ENCODE results near the gene C6orf163. TPM values are rescaled to one million over a fixed set of nuclear protein-coding genes. Genes with fewer than 3 reads are reported as not detected.
"Not testable (repeated sequence)": the region's sequence is repeated elsewhere in the genome, so short reads cannot be mapped to it uniquely, and the experiment has no call there.

C6orf163 gene
- 2.1 TPM for total RNA-seq
- long read RNA-seq, partial matches to known transcripts, result 0 of 2 reads
- long read RNA-seq, other reads (novel, unspliced or antisense), result 2 of 2 reads

DNA sequence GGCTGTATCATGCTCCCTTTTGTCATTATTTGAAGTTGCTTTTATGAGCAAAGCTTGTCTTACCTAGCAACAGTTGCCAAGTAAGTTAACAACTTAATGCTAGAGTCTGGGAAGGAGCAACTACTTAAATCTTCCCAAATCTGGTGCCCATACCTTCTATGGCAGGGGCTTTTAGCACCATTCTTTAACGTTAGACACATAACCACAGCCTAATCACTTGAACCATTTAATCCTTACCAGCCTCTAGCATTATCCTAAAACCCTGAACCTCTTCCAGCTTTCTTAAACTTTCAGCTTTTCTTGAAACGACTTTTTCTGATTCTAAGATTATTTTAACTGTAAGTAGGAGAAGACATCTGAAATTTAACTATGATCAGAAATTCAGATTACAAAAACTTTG is at the start of gene C6orf163:
C6orf163 (plus strand) TSS at position 83 of the 400 bp plus-strand sequence; CDS start at position 370, 287 bp downstream.
- ATAC-seq, result no peak
- Histone ChIP-seq H3K9me3 (no peaks in the 10 kb centered on the region), H3K4me3 (no peak within 1 kb of the TSS), H3K27me3 (no peaks in the 10 kb centered on the region), H3K4me1 (no peaks in the 10 kb centered on the region), H3K27ac (no peak within 1 kb of the TSS), H3K36me3 (no peaks in the 10 kb centered on the region)
- TF ChIP-seq, protein P1, sequence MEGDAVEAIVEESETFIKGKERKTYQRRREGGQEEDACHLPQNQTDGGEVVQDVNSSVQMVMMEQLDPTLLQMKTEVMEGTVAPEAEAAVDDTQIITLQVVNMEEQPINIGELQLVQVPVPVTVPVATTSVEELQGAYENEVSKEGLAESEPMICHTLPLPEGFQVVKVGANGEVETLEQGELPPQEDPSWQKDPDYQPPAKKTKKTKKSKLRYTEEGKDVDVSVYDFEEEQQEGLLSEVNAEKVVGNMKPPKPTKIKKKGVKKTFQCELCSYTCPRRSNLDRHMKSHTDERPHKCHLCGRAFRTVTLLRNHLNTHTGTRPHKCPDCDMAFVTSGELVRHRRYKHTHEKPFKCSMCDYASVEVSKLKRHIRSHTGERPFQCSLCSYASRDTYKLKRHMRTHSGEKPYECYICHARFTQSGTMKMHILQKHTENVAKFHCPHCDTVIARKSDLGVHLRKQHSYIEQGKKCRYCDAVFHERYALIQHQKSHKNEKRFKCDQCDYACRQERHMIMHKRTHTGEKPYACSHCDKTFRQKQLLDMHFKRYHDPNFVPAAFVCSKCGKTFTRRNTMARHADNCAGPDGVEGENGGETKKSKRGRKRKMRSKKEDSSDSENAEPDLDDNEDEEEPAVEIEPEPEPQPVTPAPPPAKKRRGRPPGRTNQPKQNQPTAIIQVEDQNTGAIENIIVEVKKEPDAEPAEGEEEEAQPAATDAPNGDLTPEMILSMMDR (IDR thresholded peaks at IDR 0.05), result no peak
- intact Hi-C loops (cut with DNase I), result no loop called here
- DNase-seq, result no peak

DNA sequence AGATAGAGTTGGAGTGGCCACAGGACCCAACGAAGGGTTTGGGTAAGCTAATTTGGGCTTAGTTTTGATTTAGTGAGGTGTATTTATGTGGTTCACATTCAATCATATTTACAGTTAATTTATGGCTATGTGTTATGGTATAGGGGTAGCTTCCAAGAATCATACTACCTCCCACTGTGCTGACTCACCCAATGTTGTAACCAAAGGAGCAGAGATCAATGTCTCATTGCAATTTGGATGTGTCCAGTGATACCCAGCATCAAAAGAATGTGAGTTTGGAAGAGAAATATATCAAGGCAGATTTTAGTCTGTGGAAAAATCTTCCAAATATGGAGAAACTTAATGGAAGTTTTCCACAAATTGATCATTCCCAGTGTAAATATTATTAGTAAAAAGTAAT is 47.5 kb upstream of the C6orf163 start:
- no peaks in the 10 kb centered on the region for H3K27me3 ChIP-seq
- H3K36me3 ChIP-seq, result no peaks in the 10 kb centered on the region
- ATAC-seq (no peak), DNase-seq (no peak)
- intact Hi-C loops (cut with DNase I), result no loop called here
- no peaks in the 10 kb centered on the region for H3K9me3 ChIP-seq
- H3K4me1 ChIP-seq, result no peaks in the 10 kb centered on the region
- H3K27ac ChIP-seq, result no peak overlapping the region
- TF ChIP-seq, protein P1 (IDR thresholded peaks at IDR 0.05), result no peak
- no peak overlapping the region for H3K4me3 ChIP-seq

DNA sequence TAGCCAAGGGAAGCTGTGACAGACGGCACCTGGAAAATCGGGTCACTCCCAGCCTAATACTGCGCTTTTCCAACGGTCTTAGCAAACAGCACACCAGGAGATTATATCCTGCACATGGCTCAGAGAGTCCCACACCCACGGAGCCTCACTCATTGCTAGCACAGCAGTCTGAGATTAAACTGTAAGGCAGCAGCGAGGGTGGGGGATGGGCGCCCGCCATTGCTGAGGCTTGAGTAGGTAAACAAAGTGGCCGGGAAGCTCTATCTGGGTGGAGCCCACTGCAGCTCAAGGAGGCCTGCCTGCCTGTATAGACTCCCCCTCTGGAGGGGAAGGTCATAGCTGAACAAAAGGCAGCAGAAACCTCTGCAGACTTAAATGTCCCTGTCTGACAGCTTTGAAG is 43.3 kb upstream of the C6orf163 start:
- H3K9me3 ChIP-seq; DNase-seq; H3K4me3 ChIP-seq; ATAC-seq; H3K27me3 ChIP-seq; intact Hi-C loops (cut with DNase I); H3K27ac ChIP-seq; H3K4me1 ChIP-seq; H3K36me3 ChIP-seq: not testable (repeated sequence)

DNA sequence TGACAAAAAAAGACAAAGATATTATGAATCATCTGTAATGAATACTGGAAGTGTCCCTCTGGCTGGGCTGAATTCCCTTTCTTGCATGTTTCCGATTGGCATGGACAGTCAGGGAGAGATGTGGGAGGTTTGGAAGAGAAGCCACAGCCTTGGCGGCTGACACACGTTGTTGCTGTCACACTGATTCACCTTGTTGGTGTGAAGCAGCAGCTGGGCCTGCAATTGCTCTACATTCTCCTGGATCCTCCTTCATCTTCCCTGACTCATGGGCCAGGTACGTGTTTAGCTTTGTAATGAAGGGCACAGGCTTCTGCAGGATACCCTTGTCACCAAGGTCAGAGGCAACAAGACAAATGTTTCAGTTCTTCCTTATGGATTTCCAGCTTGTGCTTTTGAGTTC is 35.6 kb upstream of the C6orf163 start:
- ATAC-seq (no peak), DNase-seq (no peak)
- TF ChIP-seq, protein P1 (IDR thresholded peaks at IDR 0.05), result no peak
- intact Hi-C loops (cut with DNase I), result no loop called here
- no peaks in the 10 kb centered on the region for H3K27me3 ChIP-seq
- no peaks in the 10 kb centered on the region for H3K36me3 ChIP-seq
- no peak overlapping the region for H3K4me3 ChIP-seq
- no peak overlapping the region for H3K27ac ChIP-seq
- H3K9me3 ChIP-seq, result no peaks in the 10 kb centered on the region
- no peaks in the 10 kb centered on the region for H3K4me1 ChIP-seq

DNA sequence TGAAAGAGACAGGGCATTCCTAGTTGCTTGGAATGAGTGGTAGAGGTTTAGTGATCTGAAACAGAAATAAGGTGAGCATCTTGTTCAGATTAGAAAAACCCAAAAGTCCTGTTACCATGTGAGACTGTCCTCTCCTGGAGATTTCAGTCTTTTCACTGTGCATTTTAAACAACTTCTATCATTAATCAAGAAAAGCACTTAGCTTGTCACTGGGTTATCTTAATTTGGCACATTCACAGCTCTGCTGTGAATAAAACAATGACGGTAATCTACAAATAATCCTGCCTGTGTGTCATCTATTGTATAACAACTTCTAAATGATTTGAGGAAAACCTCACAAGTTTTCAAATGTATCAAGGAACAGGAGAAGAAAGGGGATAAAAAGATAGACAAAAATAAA is 31.8 kb upstream of the C6orf163 start:
- Histone ChIP-seq H3K27me3 (no peaks in the 10 kb centered on the region), H3K9me3 (no peaks in the 10 kb centered on the region), H3K27ac (no peak overlapping the region), H3K4me1 (no peaks in the 10 kb centered on the region), H3K36me3 (no peaks in the 10 kb centered on the region), H3K4me3 (no peak overlapping the region)
- TF ChIP-seq, protein P1 (IDR thresholded peaks at IDR 0.05), result no peak
- DNase-seq (no peak), ATAC-seq (no peak)
- intact Hi-C loops (cut with DNase I), result no loop called here

DNA sequence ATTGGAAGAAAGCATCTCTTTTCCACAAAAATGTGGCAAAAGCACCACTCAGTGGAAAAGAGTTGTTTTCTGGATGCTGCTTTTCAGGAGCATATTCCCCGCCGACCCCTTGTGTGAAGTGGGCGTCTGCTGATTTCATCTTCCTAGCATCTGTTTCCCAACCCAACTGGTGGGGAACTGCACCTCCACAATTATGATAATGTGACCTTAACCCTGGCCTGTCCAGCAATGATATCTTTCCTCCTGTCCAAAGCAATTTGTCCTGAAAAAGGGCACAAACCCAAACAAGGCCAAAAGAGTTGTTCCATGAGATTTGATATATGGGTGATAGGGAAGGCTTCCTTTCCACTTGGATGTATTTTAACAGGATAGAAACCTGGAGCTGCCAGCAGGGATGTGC is 29.5 kb upstream of the C6orf163 start:
- Histone ChIP-seq H3K36me3 (no peaks in the 10 kb centered on the region), H3K27me3 (no peaks in the 10 kb centered on the region), H3K27ac (no peak overlapping the region), H3K4me3 (no peak overlapping the region), H3K9me3 (no peaks in the 10 kb centered on the region), H3K4me1 (no peaks in the 10 kb centered on the region)
- TF ChIP-seq, protein P1 (IDR thresholded peaks at IDR 0.05), result no peak
- no peak for ATAC-seq
- no peak for DNase-seq
- intact Hi-C loops (cut with DNase I), result no loop called here

Data from upper lobe of right lung (tissue), 1 donor.